Mesendoderm (in vitro differentiated cells): ENCODE results near the gene GAL3ST2.

Experiments used
- DNase-seq: peaks from one replicate; pipeline ENCODE4 v3.0.0; 2013
- H2AK5ac ChIP-seq: 2 replicates; pipeline ENCODE4 v1.6.1; 2013; ENCODE audit warnings: low read length, inconsistent platforms
- H2BK120ac ChIP-seq: 2 replicates; pipeline ENCODE4 v1.6.1; 2013; ENCODE audit warnings: low read depth, mild to moderate bottlenecking, low read length, moderate library complexity, mixed read lengths
- H2BK15ac ChIP-seq: replicated peaks from 2 replicates; pipeline ENCODE4 v1.6.1; 2013; ENCODE audit warnings: low read depth, mild to moderate bottlenecking, moderate library complexity
- H2BK5ac ChIP-seq: 2 replicates; pipeline ENCODE4 v1.6.1; 2013; ENCODE audit warnings: low read length, inconsistent platforms
- H3K18ac ChIP-seq: 2 replicates; pipeline ENCODE4 v1.6.1; 2013; ENCODE audit warnings: mild to moderate bottlenecking, low read length, mixed read lengths
- H3K23ac ChIP-seq: one replicate; pipeline ENCODE4 v1.6.1; 2013; ENCODE audit warnings: low read length
- H3K27ac ChIP-seq: 2 replicates; pipeline ENCODE4 v1.5.1; 2013; ENCODE audit warnings: low read depth, mild to moderate bottlenecking, inconsistent platforms, low read length, moderate library complexity
- H3K27me3 ChIP-seq: 2 replicates; pipeline ENCODE4 v1.6.1; 2013; ENCODE audit warnings: low read length, control low read depth, mild to moderate bottlenecking, inconsistent platforms; ENCODE audit not compliant: insufficient read depth, poor library complexity
- H3K36me3 ChIP-seq: 2 replicates; pipeline ENCODE4 v1.6.1; 2013; ENCODE audit warnings: low read length, inconsistent platforms; ENCODE audit not compliant: control insufficient read depth, insufficient read depth
- H3K4ac ChIP-seq: one replicate; pipeline ENCODE4 v1.6.1; 2013; ENCODE audit warnings: low read depth, mild to moderate bottlenecking, low read length, moderate library complexity
- H3K4me1 ChIP-seq: 2 replicates; pipeline ENCODE4 v1.6.1; 2013; ENCODE audit warnings: low read depth, low read length, inconsistent platforms; ENCODE audit not compliant: control insufficient read depth
- H3K4me2 ChIP-seq: 2 replicates; pipeline ENCODE4 v1.6.1; 2013; ENCODE audit warnings: low read length
- H3K4me3 ChIP-seq: 2 replicates; pipeline ENCODE4 v1.5.1; 2013; ENCODE audit warnings: mild to moderate bottlenecking, low read length
- H3K56ac ChIP-seq: one replicate; pipeline ENCODE4 v1.6.1; 2013; ENCODE audit warnings: low read length
- H3K79me1 ChIP-seq: 2 replicates; pipeline ENCODE4 v1.6.1; 2013; ENCODE audit warnings: low read length, inconsistent platforms
- H3K79me2 ChIP-seq: 2 replicates; pipeline ENCODE4 v1.6.1; 2013; ENCODE audit warnings: mild to moderate bottlenecking, low read length; ENCODE audit not compliant: control insufficient read depth, insufficient read depth
- H3K9ac ChIP-seq: 2 replicates; pipeline ENCODE4 v1.6.1; 2013; ENCODE audit warnings: low read length, inconsistent platforms
- H4K5ac ChIP-seq: one replicate; pipeline ENCODE4 v1.6.1; 2013; ENCODE audit warnings: low read length
- H4K8ac ChIP-seq: one replicate; pipeline ENCODE4 v1.6.1; 2013; ENCODE audit warnings: low read depth, mild to moderate bottlenecking, control low read depth, low read length, moderate library complexity
- WGBS: extraction: QIAGEN DNeasy Blood & Tissue Kit; methylation state at CpG from one replicate; pipeline ENCODE4 v1.1.7; 2013; ENCODE audit warnings: low lambda C conversion rate, missing lambda C conversion rate; ENCODE audit not compliant: insufficient coverage; ENCODE audit errors: extremely low coverage; 5-methylcytosine and 5-hydroxymethylcytosine counted together

Gene GAL3ST2

DNA sequence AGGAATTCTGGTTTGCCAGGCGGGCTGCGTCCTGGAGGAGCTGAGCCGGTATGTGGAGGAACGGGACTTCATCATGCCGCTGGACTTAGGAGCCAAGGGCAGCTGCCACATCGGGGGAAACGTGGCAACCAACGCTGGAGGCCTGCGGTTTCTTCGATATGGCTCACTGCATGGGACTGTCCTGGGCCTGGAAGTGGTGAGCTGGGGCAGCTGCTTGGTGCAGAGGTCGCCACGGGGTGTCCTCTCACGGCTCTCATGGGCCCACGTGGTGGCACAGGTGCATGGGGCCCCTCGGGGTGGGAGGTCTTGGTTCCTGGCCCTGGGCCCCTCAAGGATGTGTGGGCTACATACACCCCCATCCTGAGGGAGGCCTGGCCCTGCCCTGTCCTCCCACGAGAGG lies 33.0 kb upstream of the GAL3ST2 start:
- H2BK15ac ChIP-seq: no peak overlapping the region
- no peak overlapping the region for H3K4me2 ChIP-seq
- no peak overlapping the region for H3K4ac ChIP-seq
- H3K4me3 ChIP-seq: no peak overlapping the region
- H4K5ac ChIP-seq: no peak overlapping the region
- no peaks in the 10 kb centered on the region for H3K36me3 ChIP-seq
- H3K79me2 ChIP-seq: no peaks in the 10 kb centered on the region
- WGBS: no CpG with 5 or more reads among the region's 16 CpGs
- no peak overlapping the region for H3K23ac ChIP-seq
- no peak overlapping the region for H3K18ac ChIP-seq
- H3K27ac ChIP-seq: no peak overlapping the region
- no peaks in the 10 kb centered on the region for H3K4me1 ChIP-seq
- no peak overlapping the region for H4K8ac ChIP-seq
- no peaks in the 10 kb centered on the region for H3K27me3 ChIP-seq
- no peak overlapping the region for H3K56ac ChIP-seq
- no peak overlapping the region for H2BK120ac ChIP-seq
- no peak for DNase-seq
- no peak overlapping the region for H2AK5ac ChIP-seq
- H2BK5ac ChIP-seq: no peak overlapping the region
- no peak overlapping the region for H3K9ac ChIP-seq
- H3K79me1 ChIP-seq: no peaks in the 10 kb centered on the region

DNA sequence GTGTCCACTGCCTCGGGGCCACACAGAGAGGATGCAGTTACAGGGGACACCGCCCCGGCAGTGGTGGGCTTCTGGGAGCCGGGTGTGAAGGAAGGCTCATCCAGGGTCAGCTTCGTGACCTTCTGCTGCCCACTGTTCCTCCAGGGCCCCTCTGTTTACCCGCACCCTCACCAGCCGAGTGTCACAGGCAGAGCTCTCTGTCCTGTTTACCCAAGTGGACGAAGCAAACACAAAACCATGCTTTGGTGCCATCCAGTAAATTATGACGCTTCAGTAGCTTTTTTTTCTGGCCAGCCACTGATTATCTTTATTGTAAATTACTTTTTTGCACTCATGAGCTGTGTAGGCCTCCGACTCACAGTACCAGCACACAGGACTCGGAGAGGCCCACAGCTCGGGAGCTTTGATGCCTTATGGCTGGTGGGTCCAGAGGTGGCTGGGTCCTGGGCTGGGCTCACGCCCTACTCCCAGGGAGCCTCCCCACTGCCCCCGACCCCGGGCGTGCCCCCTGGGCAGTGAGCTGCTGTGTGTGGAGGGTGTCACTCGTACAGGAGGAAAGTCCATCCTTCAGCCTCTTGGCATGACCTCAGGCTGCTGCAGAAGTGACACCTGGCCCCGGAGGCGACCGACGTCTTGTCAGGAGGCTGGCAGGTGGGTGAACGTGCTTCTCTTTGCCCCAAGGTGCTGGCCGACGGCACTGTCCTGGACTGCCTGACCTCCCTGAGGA lies 32.4 kb upstream of the GAL3ST2 start:
- DNase-seq: no peak
- Histone ChIP-seq H3K79me2 (no peaks in the 10 kb centered on the region), H4K8ac (no peak overlapping the region), H3K27ac (no peak overlapping the region), H3K4me3 (no peak overlapping the region), H2AK5ac (no peak overlapping the region), H3K27me3 (no peaks in the 10 kb centered on the region), H4K5ac (no peak overlapping the region), H3K4me1 (no peaks in the 10 kb centered on the region), H3K9ac (no peak overlapping the region), H3K18ac (no peak overlapping the region), H2BK15ac (no peak overlapping the region), H3K4me2 (no peak overlapping the region), H2BK120ac (no peak overlapping the region), H3K23ac (no peak overlapping the region), H3K4ac (no peak overlapping the region), H3K56ac (no peak overlapping the region), H3K36me3 (no peaks in the 10 kb centered on the region), H2BK5ac (no peak overlapping the region), H3K79me1 (no peaks in the 10 kb centered on the region)
- WGBS: no CpG with 5 or more reads among the region's 24 CpGs

DNA sequence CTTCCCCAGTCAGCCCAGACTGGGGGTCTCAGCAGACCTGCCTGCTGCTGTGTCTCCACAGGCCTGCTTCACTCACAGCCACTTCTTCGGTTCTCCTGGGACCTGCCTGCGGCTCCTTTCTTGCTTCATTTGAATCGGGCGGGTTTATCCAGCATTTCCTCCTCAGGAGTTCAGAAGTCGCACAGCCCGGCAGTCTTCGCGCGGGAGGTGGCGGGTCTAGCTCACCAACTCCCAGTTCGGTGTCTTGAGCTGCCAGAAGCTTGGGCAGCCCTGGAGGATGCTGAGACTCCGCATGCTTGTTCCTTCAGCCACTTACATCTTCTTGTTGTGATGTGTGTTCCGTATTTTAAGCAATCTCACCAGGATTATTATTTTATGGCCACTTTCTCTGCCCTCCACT lies 31.3 kb upstream of the GAL3ST2 start:
- no peak for DNase-seq
- no peaks in the 10 kb centered on the region for H3K27me3 ChIP-seq
- WGBS: no CpG with 5 or more reads among the region's 13 CpGs

DNA sequence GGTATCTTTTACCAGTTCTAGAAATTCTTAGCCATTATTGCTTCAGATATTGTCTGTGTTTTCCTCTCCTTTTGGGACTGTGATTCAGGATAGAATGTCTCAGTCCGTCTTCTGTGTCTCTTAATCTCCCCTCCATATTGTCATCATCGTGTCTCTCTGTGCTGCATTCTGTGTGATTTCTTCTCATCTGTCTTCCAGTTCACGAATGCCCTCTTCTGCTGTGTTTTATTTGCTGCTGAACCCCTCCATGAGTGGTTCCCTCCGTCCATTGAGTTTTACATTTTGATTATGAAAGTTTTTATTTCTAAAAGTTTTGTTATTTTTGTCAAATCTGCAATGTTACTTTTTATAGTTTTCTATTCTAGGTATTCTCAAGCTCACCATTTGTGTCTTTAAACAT lies 30.5 kb upstream of the GAL3ST2 start:
- H3K27me3 ChIP-seq: no peaks in the 10 kb centered on the region
- H3K79me1 ChIP-seq: no peaks in the 10 kb centered on the region
- H2BK5ac ChIP-seq: no peak overlapping the region
- H3K23ac ChIP-seq: no peak overlapping the region
- H2AK5ac ChIP-seq: no peak overlapping the region
- no peak overlapping the region for H2BK120ac ChIP-seq
- no peak for DNase-seq
- no peak overlapping the region for H3K4me2 ChIP-seq
- H4K5ac ChIP-seq: no peak overlapping the region
- H3K4me3 ChIP-seq: no peak overlapping the region
- no CpG with 5 or more reads among the region's 4 CpGs for WGBS
- no peak overlapping the region for H3K4ac ChIP-seq
- H3K79me2 ChIP-seq: no peaks in the 10 kb centered on the region
- H3K56ac ChIP-seq: no peak overlapping the region
- H3K9ac ChIP-seq: no peak overlapping the region
- no peak overlapping the region for H3K18ac ChIP-seq
- no peak overlapping the region for H4K8ac ChIP-seq
- no peaks in the 10 kb centered on the region for H3K36me3 ChIP-seq
- H3K27ac ChIP-seq: no peak overlapping the region
- H2BK15ac ChIP-seq: no peak overlapping the region
- H3K4me1 ChIP-seq: no peaks in the 10 kb centered on the region

More for the DNA sequence above, 31.3 kb upstream of the GAL3ST2 start:
- Histone ChIP-seq H3K56ac (no peak overlapping the region), H3K79me1 (no peaks in the 10 kb centered on the region), H4K5ac (no peak overlapping the region), H2BK15ac (no peak overlapping the region), H3K4me3 (no peak overlapping the region), H4K8ac (no peak overlapping the region), H3K18ac (no peak overlapping the region), H3K79me2 (no peaks in the 10 kb centered on the region), H3K27ac (no peak overlapping the region), H3K4me1 (no peaks in the 10 kb centered on the region), H3K4me2 (no peak overlapping the region), H3K23ac (no peak overlapping the region), H2BK5ac (no peak overlapping the region), H3K4ac (no peak overlapping the region), H3K36me3 (no peaks in the 10 kb centered on the region), H2BK120ac (no peak overlapping the region), H3K9ac (no peak overlapping the region), H2AK5ac (no peak overlapping the region)

DNA sequence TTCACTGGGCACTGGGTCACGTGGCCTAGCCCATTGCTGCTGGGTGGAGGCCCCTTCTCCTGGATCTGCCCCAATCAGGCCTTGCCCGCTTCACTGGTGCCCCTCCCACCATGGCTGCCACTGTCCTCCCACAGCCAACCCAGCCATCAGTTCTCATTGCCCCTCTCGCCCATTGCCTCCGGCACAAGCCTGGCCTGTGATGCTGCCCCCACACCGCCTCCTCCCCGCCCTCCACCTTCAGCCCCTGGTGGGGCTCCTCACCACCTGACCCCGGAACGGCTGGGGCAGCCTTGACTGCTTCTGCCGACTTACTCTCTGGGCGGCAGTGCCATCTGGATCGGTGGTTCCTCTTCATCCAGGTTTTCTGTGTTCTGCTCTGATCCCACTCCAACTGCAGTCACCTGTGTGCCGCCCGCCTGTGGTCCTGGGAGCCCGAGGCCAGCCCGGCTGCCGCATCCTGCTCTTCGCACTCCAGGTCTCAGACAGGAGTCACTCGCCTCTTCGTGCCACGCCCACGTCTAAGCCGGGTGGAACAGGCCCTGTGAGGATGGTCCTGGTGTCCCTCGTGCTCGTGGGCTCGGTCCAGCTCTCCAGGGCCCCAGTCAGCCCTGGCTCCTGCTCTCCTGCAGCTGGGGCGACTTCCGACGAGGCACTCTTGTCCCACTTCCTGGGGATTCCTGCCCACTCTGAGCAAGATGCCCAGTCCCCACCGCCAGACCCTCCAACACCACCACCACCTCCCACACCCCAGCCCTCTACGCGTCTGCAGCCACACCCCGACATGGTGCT lies 28.0 kb upstream of the GAL3ST2 start:
- Histone ChIP-seq H4K8ac (no peak overlapping the region), H2AK5ac (no peak overlapping the region), H3K36me3 (no peaks in the 10 kb centered on the region), H3K23ac (no peak overlapping the region), H3K79me1 (no peaks in the 10 kb centered on the region), H3K18ac (no peak overlapping the region), H3K27ac (no peak overlapping the region), H3K9ac (no peak overlapping the region), H3K79me2 (no peaks in the 10 kb centered on the region), H4K5ac (no peak overlapping the region), H2BK15ac (no peak overlapping the region), H3K56ac (no peak overlapping the region), H2BK5ac (no peak overlapping the region), H2BK120ac (no peak overlapping the region), H3K4me3 (no peak overlapping the region), H3K27me3 (no peaks in the 10 kb centered on the region), H3K4me2 (no peak overlapping the region), H3K4ac (no peak overlapping the region), H3K4me1 (no peaks in the 10 kb centered on the region)
- DNase-seq: no peak
- WGBS: no CpG with 5 or more reads among the region's 32 CpGs
